SK-N-SH (cell line): ENCODE data around the gene TYW3. TPM values are rescaled to one million over a fixed set of nuclear protein-coding genes. Genes with fewer than 3 reads are reported as not detected.

Experiments used
- CTCF ChIA-PET: fragments of 300-600, 350-600 bp; formaldehyde crosslinking; extraction: SDS; loops from one replicate; lab custom pipeline; 2021; lab: Yijun Ruan, JAX
- POLR2A ChIA-PET: fragments of 350-600 bp; sonication (Branson Sonifier 250); formaldehyde crosslinking; extraction: SDS; loops from one replicate; lab custom pipeline; 2020; ENCODE audit warnings: antibody characterized with exemption, inconsistent platforms; lab: Yijun Ruan, JAX
- DNase-seq: peaks from one replicate; pipeline ENCODE4 v3.0.0; 2012
- H2AFZ ChIP-seq: fragments of 200-600 bp; sonication (generic); 2 replicates; pipeline ENCODE4 v1.8.1; 2016; ENCODE audit warnings: antibody characterized with exemption, mild to moderate bottlenecking, low read depth
- H3F3A ChIP-seq: fragments of 200-600 bp; sonication (generic); replicated peaks from 2 replicates; pipeline ENCODE3; 2016; ENCODE audit warnings: antibody characterized with exemption, mild to moderate bottlenecking; ENCODE audit not compliant: insufficient read depth
- H3K27ac ChIP-seq, 2 experiments: fragments of 200-500 bp in 1 of 2; fragments of 200-600 bp in 1 of 2; sonication (Bioruptor generic) in 1 of 2; sonication (generic), shearing (Covaris generic) in 1 of 2; 2 replicates each; pipeline versions ENCODE4 v1.5.1 to v1.6.1; 2014 to 2016; ENCODE audit warnings: low read depth in 2 of 2, inconsistent platforms in 1 of 2, low read length in 1 of 2, mild to moderate bottlenecking in 1 of 2, mixed read lengths in 1 of 2
- H3K27me3 ChIP-seq: fragments of 200-600 bp; sonication (generic), shearing (Covaris generic); 2 replicates; pipeline ENCODE4 v1.6.1; 2016; ENCODE audit warnings: mixed run types; ENCODE audit not compliant: insufficient read depth
- H3K36me3 ChIP-seq, 2 experiments: fragments of 200-500 bp in 1 of 2; fragments of 200-600 bp in 1 of 2; sonication (Bioruptor generic) in 1 of 2; sonication (generic) in 1 of 2; replicated peaks in 1 of 2; 2 replicates each; pipeline versions ENCODE3 to v1.5.1; 2014 to 2016; ENCODE audit warnings: low read length in 1 of 2, mild to moderate bottlenecking in 1 of 2; ENCODE audit not compliant: insufficient read depth in 2 of 2, control insufficient read depth in 1 of 2
- H3K4me1 ChIP-seq, 2 experiments: fragments of 200-500 bp in 1 of 2; fragments of 200-600 bp in 1 of 2; sonication (Bioruptor generic) in 1 of 2; sonication (generic), shearing (Covaris generic) in 1 of 2; 2 replicates each; pipeline versions ENCODE4 v1.5.1 to v1.6.1; 2014 to 2016; ENCODE audit warnings: low read depth in 1 of 2, low read length in 1 of 2, mixed run types in 1 of 2; ENCODE audit not compliant: insufficient read depth in 2 of 2, control insufficient read depth in 1 of 2
- H3K4me2 ChIP-seq: fragments of 200-600 bp; sonication (generic), shearing (Covaris generic); 2 replicates; pipeline ENCODE4 v1.6.1; 2017; ENCODE audit warnings: mixed run types
- H3K4me3 ChIP-seq, 2 experiments: fragments of 200-500 bp in 1 of 2; fragments of 200-600 bp in 1 of 2; sonication (Bioruptor generic) in 1 of 2; sonication (generic), shearing (Covaris generic) in 1 of 2; 2 replicates each; pipeline versions ENCODE4 v1.5.1 to v1.8.1; 2014 to 2016; ENCODE audit warnings: low read depth in 2 of 2, inconsistent platforms in 1 of 2, low read length in 1 of 2, mild to moderate bottlenecking in 1 of 2, mixed read lengths in 1 of 2, moderate library complexity in 1 of 2
- H3K79me2 ChIP-seq: fragments of 200-600 bp; sonication (generic); 2 replicates; pipeline ENCODE4 v1.8.1; 2017; ENCODE audit warnings: mild to moderate bottlenecking; ENCODE audit not compliant: insufficient read depth
- H3K9ac ChIP-seq: fragments of 200-600 bp; sonication (generic); 2 replicates; pipeline ENCODE4 v1.6.1; 2017; ENCODE audit warnings: mixed run types
- H3K9me2 ChIP-seq: fragments of 200-600 bp; sonication (generic); 2 replicates; pipeline ENCODE4 v1.6.1; 2017; ENCODE audit warnings: mixed run types
- H3K9me3 ChIP-seq: fragments of 200-600 bp; sonication (generic); 2 replicates; pipeline ENCODE4 v1.6.1; 2017; ENCODE audit warnings: mixed run types, mild to moderate bottlenecking, moderate library complexity
- H4K20me1 ChIP-seq: fragments of 200-600 bp; sonication (generic); 2 replicates; pipeline ENCODE4 v1.6.1; 2017; ENCODE audit warnings: mild to moderate bottlenecking, mixed run types; ENCODE audit not compliant: insufficient read depth
- CTCF ChIP-seq: fragments of 200-600 bp; sonication (generic); IDR thresholded peaks from 2 replicates; pipeline ENCODE4 v1.6.1; 2017; ENCODE audit warnings: antibody characterized with exemption, mild to moderate bottlenecking, moderate library complexity
- EP300 ChIP-seq, 2 experiments: IDR thresholded peaks; 2 replicates each; pipeline versions ENCODE4 v1.4.0 to v1.6.1; 2012; ENCODE audit warnings: borderline replicate concordance in 1 of 2, low read depth in 1 of 2, low read length in 1 of 2
- FOXM1 ChIP-seq: IDR thresholded peaks from 2 replicates; pipeline ENCODE4 v1.4.0; 2012; ENCODE audit warnings: low read depth, mild to moderate bottlenecking
- IRF3 ChIP-seq: fragments of 150-350 bp; IDR thresholded peaks from 2 replicates; pipeline ENCODE4 v1.6.1; 2016; ENCODE audit warnings: mild to moderate bottlenecking, low read depth, low read length
- RAD21 ChIP-seq: IDR thresholded peaks from 2 replicates; pipeline ENCODE4 v1.6.1; 2012; ENCODE audit warnings: mild to moderate bottlenecking, low read length
- REST ChIP-seq: IDR thresholded peaks from 2 replicates; pipeline ENCODE4 v1.6.1; 2012; ENCODE audit warnings: mild to moderate bottlenecking, low read depth, low read length, moderate library complexity
- SIN3A ChIP-seq: IDR thresholded peaks from 2 replicates; pipeline ENCODE4 v1.6.1; 2012; ENCODE audit warnings: low read depth, mild to moderate bottlenecking, low read length, moderate library complexity, borderline replicate concordance
- SMC3 ChIP-seq: IDR thresholded peaks from 2 replicates; pipeline ENCODE4 v1.6.1; 2012; ENCODE audit warnings: low read depth, low read length, improper control_type of control experiment
- WGBS: methylation state at CpG from one replicate; pipeline ENCODE4 v1.1.6; 2017; ENCODE audit warnings: low lambda C conversion rate; 5-methylcytosine and 5-hydroxymethylcytosine counted together
- polyA plus RNA-seq, 3 experiments: library from polyadenylated mRNA; depleted of rRNA; stranded (reverse); fragments of >200 nt; gene quantifications; 2 replicates each; pipeline ENCODE4 v1.2.3, GENCODE V29; 2012

Gene TYW3
- polyA plus RNA-seq, 1 of the 3 experiments (the other 2 are of a cell fraction): 9.2 TPM

GRCh38 chr1:74771913-74772515 is 39.1 kb downstream of the TYW3 start:
- TF ChIP-seq RAD21 (peak; percentile 86), EP300 (IDR thresholded peaks at IDR 0.05; ENCODE audit: borderline replicate concordance in 1 of 2, low read depth in 1 of 2, low read length in 1 of 2) (no peak), IRF3 (no peak), REST (no peak), SMC3 (peak; percentile 83), SIN3A (no peak), CTCF (peak; percentile 76)
- Histone ChIP-seq H2AFZ (no peak overlapping the region), H3K4me1 (no peaks in the 10 kb centered on the region; a peak in 1 of 4 replicates), H4K20me1 (no peaks in the 10 kb centered on the region), H3K9ac (no peak overlapping the region), H3K9me2 (no peaks in the 10 kb centered on the region), H3F3A (no peaks in the 10 kb centered on the region), H3K36me3 (no peaks in the 10 kb centered on the region), H3K27ac (no peak overlapping the region), H3K9me3 (no peaks in the 10 kb centered on the region), H3K4me3 (peak overlapping the region in 1 of 2 experiments; percentile 22; a peak in 1 of 4 replicates), H3K27me3 (0 out of 2 replicates have a peak, but pooled peaks cover 5% of the 10 kb centered on the region), H3K79me2 (no peaks in the 10 kb centered on the region), H3K4me2 (no peak overlapping the region)
- peak; percentile 7 for DNase-seq
- ChIA-PET CTCF (interaction anchor here (0.5 to 3.5 kb wide), 31 partner anchors 9 to 1176 kb away, joined by 3 to 79 read pairs (median 3); partner anchors contain the start of gene LHX8), POLR2A (interaction anchor here (0.7 kb wide), 1 partner anchor 105 kb away, joined by 4 read pairs; no protein-coding TSS in a partner anchor)
- WGBS: 32% methylated on average over 7 of the region's 7 CpGs

- Histone ChIP-seq H3K36me3 (no peaks in the 10 kb centered on the region), H3K9me2 (no peaks in the 10 kb centered on the region), H3K27ac (no peak overlapping the region), H3K4me2 (no peak overlapping the region), H3K9ac (no peak overlapping the region), H3K79me2 (no peaks in the 10 kb centered on the region), H2AFZ (no peak overlapping the region), H4K20me1 (no peaks in the 10 kb centered on the region), H3K27me3 (0 out of 2 replicates have a peak, but pooled peaks cover 5% of the 10 kb centered on the region), H3K4me3 (no peak overlapping the region), H3F3A (no peaks in the 10 kb centered on the region), H3K4me1 (no peaks in the 10 kb centered on the region; a peak in 1 of 4 replicates), H3K9me3 (no peaks in the 10 kb centered on the region)
- CTCF ChIA-PET: interaction anchor here (1.6 to 3.5 kb wide), 3 partner anchors 15 to 430 kb away, joined by 3 to 79 read pairs (median 12); no protein-coding TSS in a partner anchor
- TF ChIP-seq FOXM1: no peak
- DNase-seq: no peak
- POLR2A ChIA-PET: no interaction called here
- 44% methylated on average over 1 of the region's 1 CpG for WGBS
Measured at GRCh38 chr1:74772945-74773344, 40.0 kb downstream of the TYW3 start.
